Lung (tissue), 12 donors: ENCODE results near the gene RFK. TPM values are rescaled to one million over a fixed set of nuclear protein-coding genes. Genes with fewer than 3 reads are reported as not detected.

Experiments
- ATAC-seq: fragments of 200-7000 bp; cut with Tn5 transposase; one replicate; pipeline ENCODE4 v1.9.1; 2020; ENCODE audit warnings: moderate number of reproducible peaks; ENCODE audit not compliant: insufficient read depth, low FRiP score
- DNase-seq, 3 donors: peaks; one replicate each; pipeline ENCODE4 v3.0.0-alpha.2; 2013 to 2017
- H3K27ac ChIP-seq, 2 donors: one replicate each; pipeline ENCODE4 v1.5.1; 2013; ENCODE audit warnings: mild to moderate bottlenecking in 2 of 2, moderate library complexity in 2 of 2, control low read depth in 1 of 2, inconsistent platforms in 1 of 2, low read depth in 1 of 2, low read length in 1 of 2
- H3K27me3 ChIP-seq, 3 donors: one replicate each; pipeline ENCODE4 v1.5.1; 2013; ENCODE audit warnings: low read length in 2 of 3; ENCODE audit not compliant: control insufficient read depth in 3 of 3, insufficient read depth in 3 of 3
- H3K36me3 ChIP-seq, 4 donors: one replicate each; pipeline ENCODE4 v1.5.1; 2013; ENCODE audit warnings: low read length in 4 of 4, mild to moderate bottlenecking in 1 of 4, moderate library complexity in 1 of 4; ENCODE audit not compliant: control insufficient read depth in 4 of 4, insufficient read depth in 4 of 4
- H3K4me1 ChIP-seq, 5 donors: one replicate each; pipeline ENCODE4 v1.5.1; 2013; ENCODE audit warnings: low read length in 5 of 5, mild to moderate bottlenecking in 2 of 5, moderate library complexity in 1 of 5; ENCODE audit not compliant: control insufficient read depth in 5 of 5, insufficient read depth in 5 of 5
- H3K4me3 ChIP-seq: one replicate; pipeline ENCODE4 v1.5.1; 2013; ENCODE audit warnings: mild to moderate bottlenecking, control low read depth, moderate library complexity
- H3K9ac ChIP-seq, 2 donors: one replicate each; pipeline ENCODE4 v1.5.1; 2013; ENCODE audit warnings: low read length in 2 of 2, control low read depth in 1 of 2; ENCODE audit not compliant: insufficient read depth in 1 of 2
- H3K9me3 ChIP-seq, 4 donors: one replicate each; pipeline ENCODE4 v1.5.1; 2013; ENCODE audit warnings: low read length in 3 of 4, mild to moderate bottlenecking in 1 of 4, moderate library complexity in 1 of 4; ENCODE audit not compliant: control insufficient read depth in 4 of 4, insufficient read depth in 3 of 4
- CTCF ChIP-seq: IDR thresholded peaks from 2 replicates; pipeline ENCODE4 v1.5.1; 2012; ENCODE audit warnings: mild to moderate bottlenecking; ENCODE audit errors: control extremely low read depth, extremely low read depth
- WGBS, 2 donors: extraction: QIAGEN DNeasy Blood & Tissue Kit; methylation state at CpG; one replicate each; pipeline ENCODE4 v1.1.7; 2013; 5-methylcytosine and 5-hydroxymethylcytosine counted together
- polyA plus RNA-seq, 2 donors: library from polyadenylated mRNA; stranded (reverse); fragments of 200-250 nt; gene quantifications; one replicate each; pipeline ENCODE4 v1.2.1, GENCODE V29; 2013
- total RNA-seq, 2 donors: library from RNA; depleted of rRNA in 1 of 2; stranded (reverse); fragments of >200 nt in 1 of 2; gene quantifications; one replicate each; pipeline ENCODE4 v1.2.1, GENCODE V29; 2014 to 2021
- donor health status: control.
- donor health status: control.
- donor health status: Bipolar disorder and iron deficiency.
- donor health status: healthy.
- donor health status: DM: yes; HTN: yes; CAD: no.

Gene RFK
- total and polyA plus RNA-seq, 4 donors: 9.3 to 17.4 (median 15.5) TPM

- Histone ChIP-seq H3K9ac (no peak overlapping the region), H3K27ac (no peak overlapping the region), H3K27me3 (no peaks in the 10 kb centered on the region), H3K4me3 (no peak overlapping the region), H3K4me1 (no peaks in the 10 kb centered on the region), H3K9me3 (no peaks in the 10 kb centered on the region), H3K36me3 (no peaks in the 10 kb centered on the region)
- ATAC-seq: no peak
- no peak for DNase-seq
- 75 to 80% methylated on average over 3 of the region's 3 CpGs for WGBS, 2 donors
- no peak for TF ChIP-seq CTCF
Observed at GRCh38 chr9:76401580-76402354, 7.5 kb upstream of the RFK start.

- Histone ChIP-seq H3K9me3 (no peaks in the 10 kb centered on the region), H3K4me1 (no peaks in the 10 kb centered on the region), H3K4me3 (no peak overlapping the region), H3K27ac (no peak overlapping the region), H3K9ac (no peak overlapping the region), H3K36me3 (no peaks in the 10 kb centered on the region), H3K27me3 (no peaks in the 10 kb centered on the region)
- WGBS, 2 donors: 92 to 95% methylated on average over 2 of the region's 2 CpGs
- DNase-seq (no peak), ATAC-seq (no peak)
- TF ChIP-seq CTCF: no peak
Observed at GRCh38 chr9:76401176-76401575, 7.0 kb upstream of the RFK start.

DNA sequence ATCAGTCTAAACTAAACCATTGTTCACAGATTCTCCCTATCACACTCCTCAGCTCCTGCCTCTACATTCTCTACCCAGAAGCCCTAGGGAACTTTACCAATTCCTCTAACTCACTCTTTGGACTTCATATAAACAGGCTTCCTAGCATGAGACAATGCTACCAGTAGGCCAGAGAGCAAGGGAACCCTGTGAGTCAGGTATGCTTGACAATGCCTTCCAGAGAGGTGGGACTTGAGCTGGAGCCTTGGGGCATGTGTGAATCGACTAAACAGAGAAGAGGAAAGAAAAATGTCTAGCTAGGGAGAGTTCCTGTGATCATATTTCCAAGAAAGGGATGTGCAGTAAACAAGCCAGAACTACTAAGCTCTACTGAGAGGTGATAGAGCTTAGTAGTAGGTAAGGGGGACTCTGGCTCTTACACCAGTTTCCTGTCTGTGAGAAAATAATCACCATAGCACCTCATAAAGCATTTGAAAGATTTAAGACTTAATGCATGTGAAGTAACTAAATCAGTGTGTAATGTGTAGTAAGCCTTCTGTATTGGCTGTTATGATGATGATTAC, 6.4 kb upstream of the RFK start:
- no peak overlapping the region for H3K9ac ChIP-seq
- no peak for TF ChIP-seq CTCF
- no peak overlapping the region for H3K4me3 ChIP-seq
- DNase-seq: no peak
- no peak for ATAC-seq
- H3K27me3 ChIP-seq: no peaks in the 10 kb centered on the region
- H3K4me1 ChIP-seq: peaks cover 0 to 1% (median 0%) of the 10 kb centered on the region in 5 donors
- no peak overlapping the region for H3K27ac ChIP-seq
- no peaks in the 10 kb centered on the region for H3K9me3 ChIP-seq
- 24% methylated on average over 1 of the region's 1 CpG for WGBS, 2 donors
- H3K36me3 ChIP-seq: no peaks in the 10 kb centered on the region
